Stimulated activated CD8-positive, alpha-beta memory T cell treated with anti-CD3 and anti-CD28 coated beads, Interleukin-15, amount 100 ng/mL, for 24 hours (primary cell): ENCODE data around the gene HCRTR2.
"Not testable (repeated sequence)": the region's sequence is repeated elsewhere in the genome, so short reads cannot be mapped to it uniquely, and the experiment has no call there.

Experiments
- DNase-seq: peaks from one replicate; pipeline ENCODE4 v3.0.0-alpha.2; 2020; ENCODE audit warnings: low read depth

The HCRTR2 gene

DNA sequence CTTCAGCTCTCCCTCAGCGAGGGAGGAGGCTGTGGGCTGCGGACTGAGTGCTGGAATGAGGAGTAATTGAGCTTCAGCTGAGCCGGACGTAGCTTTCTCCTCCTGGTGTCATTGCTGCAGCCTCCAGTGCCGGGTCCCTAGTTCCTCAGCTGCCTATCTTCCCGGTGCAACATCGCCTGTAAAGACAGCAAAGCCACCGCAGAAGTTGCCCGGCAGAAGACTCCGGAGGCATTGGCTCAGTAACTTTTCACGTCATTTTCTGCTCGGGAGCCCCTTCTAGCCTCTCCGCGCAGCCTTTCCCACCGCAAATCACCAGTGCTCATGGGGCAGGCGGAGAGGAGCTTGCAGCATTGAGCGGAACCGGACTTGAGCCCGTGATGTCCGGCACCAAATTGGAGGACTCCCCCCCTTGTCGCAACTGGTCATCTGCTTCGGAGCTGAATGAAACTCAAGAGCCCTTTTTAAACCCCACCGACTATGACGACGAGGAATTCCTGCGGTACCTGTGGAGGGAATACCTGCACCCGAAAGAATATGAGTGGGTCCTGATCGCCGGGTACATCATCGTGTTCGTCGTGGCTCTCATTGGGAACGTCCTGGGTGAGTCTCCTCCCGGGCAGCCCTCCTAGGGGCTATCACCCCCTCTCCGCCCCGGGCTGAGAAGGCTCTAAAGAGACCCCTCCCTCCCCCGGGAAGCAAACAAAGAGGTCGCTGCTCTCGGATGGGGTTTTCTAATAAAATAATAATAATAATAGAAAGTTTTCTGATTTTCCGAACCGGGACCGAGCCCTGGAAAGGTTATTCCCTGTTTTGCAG, at the start of gene HCRTR2:
Gene HCRTR2, plus strand, starts transcription at position 305 of the 816 bp plus-strand sequence. Its CDS starts 73 bp downstream, at position 378.
- DNase-seq, result no peak

- DNase-seq, result no peak
Measured at GRCh38 chr6:55130806-55131324, 43.5 kb upstream of the HCRTR2 start.

DNA sequence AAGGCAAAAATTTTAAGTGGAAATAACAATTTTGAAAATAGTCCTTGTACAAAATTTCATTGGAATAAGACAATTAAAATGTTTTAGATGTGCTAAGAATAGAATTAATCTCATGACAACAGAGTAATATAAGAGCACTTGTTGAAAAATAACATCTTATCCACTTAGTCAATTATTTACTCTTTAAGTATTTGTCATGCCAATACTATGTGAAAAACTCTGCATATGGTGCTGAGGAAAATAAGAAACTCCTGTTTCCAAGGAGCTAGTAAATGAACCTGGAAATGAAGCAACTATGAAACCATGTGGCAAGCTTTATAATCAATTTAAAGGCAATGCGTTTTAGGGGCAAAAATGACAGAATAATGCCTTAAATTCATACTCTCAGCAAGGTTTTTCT, 42.7 kb upstream of the HCRTR2 start:
- no peak for DNase-seq

- DNase-seq, result no peak
Measured at GRCh38 chr6:55136916-55137315, 37.4 kb upstream of the HCRTR2 start.

DNA sequence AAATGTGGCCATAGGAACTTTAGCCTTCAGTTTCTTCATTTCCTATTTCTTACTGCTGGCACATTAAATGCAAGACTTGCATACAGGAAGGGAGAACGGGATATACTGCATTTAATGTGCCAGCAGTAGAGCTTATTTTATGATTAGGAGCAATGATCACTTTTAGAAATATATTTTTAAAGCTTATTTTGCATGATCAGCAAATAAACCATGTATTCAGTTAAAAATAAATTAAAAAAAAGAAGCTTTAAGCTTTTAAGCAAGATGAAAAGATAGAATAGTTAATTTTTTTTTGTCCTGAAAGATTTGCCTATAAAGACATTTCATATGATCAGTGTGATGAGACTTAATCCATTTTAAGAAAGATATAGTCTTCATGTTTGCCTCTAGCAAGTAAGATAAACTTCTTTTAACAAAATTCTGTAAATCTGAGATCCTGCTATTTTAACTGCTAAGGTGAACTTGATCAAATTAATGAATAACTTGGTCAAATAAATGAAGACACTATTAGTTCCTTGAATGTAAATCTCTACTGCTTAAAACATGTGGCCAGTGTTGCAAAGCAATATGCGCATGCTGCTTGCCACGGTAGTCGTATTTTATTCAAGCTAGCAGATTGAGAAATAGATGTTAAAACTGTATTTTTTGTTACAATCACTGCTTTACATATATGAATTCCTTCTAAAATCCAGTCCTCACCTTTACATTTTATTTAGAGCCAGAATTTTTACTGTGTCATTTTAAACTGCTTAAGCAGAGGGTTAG, 36.2 kb upstream of the HCRTR2 start:
- no peak for DNase-seq

GRCh38 chr6:55141611-55142010, 32.7 kb upstream of the HCRTR2 start:
- DNase-seq, result no peak

DNA sequence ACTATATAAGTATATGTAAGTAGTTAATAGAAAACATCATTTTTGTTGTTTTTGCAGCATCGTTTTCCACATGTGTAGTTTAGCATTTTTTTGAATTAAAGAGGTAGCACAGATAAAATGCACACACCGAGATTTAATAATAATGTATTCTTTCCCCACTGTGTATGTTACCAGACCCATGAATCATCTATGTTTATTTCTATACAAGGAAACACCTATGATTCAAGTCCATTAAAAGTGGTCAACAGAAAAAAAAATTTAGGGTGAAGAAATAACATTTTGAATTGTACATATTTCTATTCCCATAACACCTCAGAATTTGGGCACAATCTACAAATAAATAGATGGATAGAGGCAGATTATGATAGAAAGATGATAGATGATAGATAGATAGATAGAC, 31.7 kb upstream of the HCRTR2 start:
- no peak for DNase-seq

DNA sequence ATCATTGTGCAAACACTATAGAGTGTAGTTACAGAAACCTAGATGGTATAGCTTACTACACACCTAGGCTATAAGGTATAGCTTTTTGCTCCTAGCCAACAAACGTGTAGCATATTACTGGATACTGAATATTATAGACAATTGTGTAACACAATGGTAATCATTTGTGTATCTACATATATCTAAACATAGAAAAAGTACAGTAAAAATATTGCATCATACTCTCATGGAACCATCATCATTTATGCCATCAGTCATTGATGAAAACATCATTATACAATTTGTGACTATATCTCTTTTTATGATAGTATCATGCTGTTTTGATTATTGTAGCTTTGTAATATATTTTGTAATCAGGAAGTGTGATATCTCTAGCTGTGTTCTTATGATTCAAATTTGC, 21.0 kb upstream of the HCRTR2 start:
- no peak for DNase-seq

DNA sequence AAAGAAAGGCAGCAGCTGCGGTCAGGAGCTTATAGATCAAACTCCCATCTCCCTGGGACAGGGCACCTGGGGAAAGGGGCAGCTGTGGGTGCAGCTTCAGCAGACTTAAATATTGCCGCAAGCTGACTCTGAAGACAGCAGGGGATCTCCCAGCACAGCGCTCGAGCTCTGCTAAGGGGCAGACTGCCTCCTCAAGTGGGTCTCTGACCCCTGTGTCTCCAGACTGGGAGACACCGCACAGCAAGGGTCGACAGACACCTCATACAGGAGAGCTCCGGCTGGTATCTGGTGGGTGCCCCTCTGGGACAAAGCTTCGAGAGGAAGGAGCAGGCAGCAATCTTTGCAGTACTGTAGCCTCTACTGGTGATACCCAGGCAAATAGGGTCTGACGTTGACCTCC, 15.5 kb upstream of the HCRTR2 start:
- DNase-seq, result not testable (repeated sequence)

DNA sequence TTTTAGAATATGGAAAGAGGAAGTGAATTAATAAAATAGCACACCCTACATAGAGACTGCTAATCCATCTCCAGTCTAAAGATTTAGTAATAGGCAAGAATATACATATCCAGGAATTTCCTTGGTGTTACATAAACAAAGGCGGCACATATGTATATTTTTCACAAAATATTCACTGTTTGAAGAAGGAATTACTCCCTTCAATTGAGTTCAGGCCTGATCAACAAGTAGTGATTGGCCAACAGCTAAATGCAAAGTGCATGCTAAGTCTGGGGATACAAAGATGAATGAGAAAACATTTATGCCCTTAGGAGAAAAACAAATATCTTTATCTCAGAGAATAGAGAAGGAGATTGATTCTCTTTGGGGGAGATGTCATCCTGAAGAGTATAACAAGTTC, 6.5 kb upstream of the HCRTR2 start:
- no peak for DNase-seq

DNA sequence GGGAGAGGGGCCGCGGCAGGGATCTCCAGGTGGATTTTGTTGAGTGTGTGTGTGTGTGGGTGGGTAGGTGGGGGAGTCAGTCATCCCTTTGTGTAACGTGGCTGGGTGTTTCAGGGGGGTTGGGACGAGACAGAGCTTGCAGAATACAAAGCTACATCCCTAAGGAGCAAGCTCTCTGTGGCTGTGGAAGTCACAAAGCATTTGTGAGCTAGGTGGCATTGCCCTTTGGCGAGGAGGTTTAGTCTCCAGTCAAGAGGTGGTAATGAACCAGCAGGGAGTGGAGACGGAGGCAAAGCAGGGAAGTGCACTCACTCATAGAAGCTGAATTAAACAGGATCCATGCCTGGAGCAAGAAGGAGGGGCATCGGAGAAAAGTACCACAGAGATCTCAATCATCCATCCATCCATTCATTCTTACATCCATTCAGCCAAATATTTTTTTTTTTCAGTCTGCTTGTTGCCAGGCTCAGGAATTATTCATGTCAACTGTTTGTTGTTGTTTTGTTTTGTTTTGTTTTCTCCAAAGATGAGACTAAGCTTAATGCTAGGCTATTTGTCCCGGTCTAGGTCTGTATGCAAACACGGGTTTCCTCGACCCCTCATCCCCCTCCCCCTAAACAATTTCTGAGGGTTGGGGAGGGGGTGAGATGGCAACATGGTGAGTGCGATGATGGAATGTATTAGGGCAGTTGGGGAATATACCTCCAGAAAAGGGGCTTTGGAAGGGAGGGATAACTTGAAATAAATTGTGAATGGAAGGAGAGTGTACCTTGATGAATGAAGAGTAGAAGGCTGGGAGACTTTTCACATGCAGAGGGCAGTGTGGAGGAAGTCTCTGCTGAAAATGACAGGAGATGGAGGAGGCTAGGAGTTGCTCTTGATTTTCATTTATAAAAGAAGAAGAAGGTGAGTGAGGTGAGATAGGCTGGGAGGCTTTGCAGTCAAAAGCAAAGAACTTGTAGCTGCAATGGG, 1.0 kb downstream of the HCRTR2 start:
- DNase-seq, result no peak

DNA sequence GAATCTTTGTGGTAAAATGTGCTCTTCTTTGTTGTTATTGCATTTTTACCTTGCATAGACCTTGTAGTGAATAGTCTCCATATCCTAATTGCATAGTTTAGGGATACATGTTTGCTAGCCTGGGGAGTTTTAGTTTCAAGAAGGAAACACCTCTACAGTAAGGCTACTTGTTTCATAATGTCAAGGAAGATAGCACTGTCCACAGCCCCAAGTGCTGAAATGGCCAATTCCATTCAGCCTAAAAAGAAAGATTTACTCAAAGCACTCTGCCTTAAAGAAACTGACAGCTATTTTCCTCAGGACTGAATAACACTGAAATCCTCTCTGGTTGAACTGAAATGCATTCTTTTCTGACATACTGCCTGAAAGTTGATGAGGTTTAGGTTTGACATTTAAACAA, 2.6 kb downstream of the HCRTR2 start:
- no peak for DNase-seq

GRCh38 chr6:55180258-55180657, 5.9 kb downstream of the HCRTR2 start:
- DNase-seq, result no peak

- no peak for DNase-seq
Measured at GRCh38 chr6:55182016-55182650, 7.8 kb downstream of the HCRTR2 start.

DNA sequence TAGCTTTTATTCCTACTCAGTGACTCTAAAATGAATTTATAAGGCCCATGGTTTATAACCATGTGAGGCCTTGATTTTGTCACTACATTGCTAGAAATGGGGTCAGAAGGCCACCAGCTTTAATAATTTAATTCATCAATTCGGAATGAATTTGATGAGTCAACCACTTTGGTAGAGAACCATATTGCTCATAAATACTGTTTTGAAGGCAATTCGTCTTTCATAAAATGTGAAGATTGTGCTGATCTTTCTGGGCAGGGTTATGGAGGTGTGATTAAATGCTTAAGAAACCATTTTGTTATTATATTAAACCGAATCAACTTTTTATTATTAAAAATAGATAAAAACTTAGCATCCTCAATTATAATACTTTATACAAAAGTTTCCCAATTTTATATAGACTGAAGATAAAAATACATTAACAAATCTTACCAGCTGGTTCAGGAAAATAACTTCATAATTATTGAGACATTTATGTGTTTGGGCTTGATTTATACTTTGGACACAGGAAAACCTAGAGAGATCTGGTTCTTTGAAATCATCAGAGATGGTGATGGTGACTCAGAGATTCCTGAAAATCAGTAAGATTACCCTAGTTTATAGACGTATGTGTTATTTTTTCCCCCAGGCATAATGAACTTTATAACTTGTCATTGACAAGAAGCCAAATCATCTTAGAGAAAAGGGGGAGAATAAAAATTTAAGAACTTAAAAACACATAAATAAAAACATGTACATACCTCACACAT, 10.6 kb downstream of the HCRTR2 start:
- no peak for DNase-seq

DNA sequence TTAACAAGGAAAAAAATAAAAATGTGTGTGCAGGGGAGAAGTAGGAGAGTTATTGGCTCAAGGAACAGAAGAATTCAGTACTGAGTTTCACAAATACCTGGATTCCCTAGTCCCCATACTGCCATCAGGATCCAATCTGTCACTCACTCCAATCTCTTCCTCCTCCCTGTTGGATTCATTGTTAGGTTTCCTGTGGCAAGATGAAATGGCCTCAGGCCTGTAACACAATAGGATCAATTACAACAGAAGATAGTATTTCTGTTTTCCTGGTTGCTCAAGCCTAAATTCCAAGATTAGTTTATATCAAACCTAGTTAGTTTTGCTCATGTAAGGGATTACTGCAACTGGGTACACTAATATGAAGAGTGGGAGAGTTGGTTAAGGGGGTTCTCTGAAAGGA, 24.4 kb downstream of the HCRTR2 start:
- DNase-seq, result no peak

DNA sequence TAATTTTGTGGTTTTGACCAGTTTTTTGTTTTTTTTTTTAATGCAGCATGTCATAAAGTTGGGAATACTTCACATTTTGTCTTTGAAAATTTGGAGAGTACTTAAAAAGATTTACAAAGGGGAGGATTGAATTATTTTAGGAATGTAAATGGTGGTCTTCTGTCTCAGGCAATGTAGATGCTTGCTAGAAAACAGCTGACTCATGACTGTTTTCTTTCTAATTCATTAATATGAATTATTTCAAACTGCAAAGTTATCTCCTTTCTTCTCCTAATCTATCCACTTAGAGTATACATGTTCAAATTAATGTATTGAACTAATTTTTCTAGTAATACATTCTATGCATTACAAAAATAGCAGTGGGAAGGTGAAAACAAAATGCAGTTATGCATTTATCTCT, 24.9 kb downstream of the HCRTR2 start:
- no peak for DNase-seq

- DNase-seq, result no peak
Measured at GRCh38 chr6:55208478-55209458, 34.5 kb downstream of the HCRTR2 start.

DNA sequence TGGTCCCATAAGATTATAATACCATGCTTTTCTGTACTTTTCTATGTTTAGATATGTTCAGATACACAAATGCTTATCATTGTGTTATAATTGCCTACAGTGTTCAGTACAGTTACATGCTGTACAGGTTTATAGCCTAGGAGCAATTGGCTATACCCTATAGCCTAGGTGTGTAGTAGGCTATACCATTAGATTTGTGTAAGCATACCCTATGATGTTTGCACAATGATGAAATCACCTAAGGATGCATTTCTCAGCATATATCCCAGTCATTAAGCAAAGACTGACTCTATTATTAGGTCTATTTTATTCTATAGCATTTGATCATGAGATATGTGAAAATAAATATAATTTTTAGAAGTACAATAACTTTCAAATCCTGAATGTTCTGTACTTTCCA, 36.6 kb downstream of the HCRTR2 start:
- DNase-seq, result no peak

DNA sequence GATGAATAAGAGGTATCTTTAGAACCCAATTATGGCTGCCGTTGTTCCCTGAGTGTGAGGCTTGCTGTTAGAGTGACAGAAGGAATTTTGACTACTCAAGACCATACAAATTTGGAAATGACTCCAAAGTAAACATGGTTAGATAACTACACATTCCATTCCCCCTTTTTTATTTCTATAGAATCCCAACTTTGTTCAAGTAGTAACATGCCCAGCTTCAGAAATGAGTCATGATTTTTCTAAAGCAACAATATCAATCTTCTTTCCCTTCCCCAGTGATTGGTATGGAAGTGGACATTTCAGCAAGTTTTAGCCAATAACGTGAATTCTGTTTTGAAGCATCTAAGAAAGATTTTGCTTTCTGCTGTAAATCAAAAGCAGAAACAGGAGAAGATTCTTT, 37.8 kb downstream of the HCRTR2 start:
- no peak for DNase-seq
